GM12864 (cell line): ENCODE measurements around the gene MED6.

Experiments
- DNase-seq: peaks from one replicate; pipeline ENCODE4 v3.0.0-alpha.2; 2011; ENCODE audit warnings: low read depth
- H3K4me3 ChIP-seq: 2 replicates; pipeline ENCODE4 v1.5.1; 2011; ENCODE audit warnings: mild to moderate bottlenecking, low read depth, low read length, control low read depth
- CTCF ChIP-seq: IDR thresholded peaks from 2 replicates; pipeline ENCODE4 v1.5.1; 2011; ENCODE audit warnings: low read depth, mild to moderate bottlenecking, moderate library complexity, low read length, control low read depth, inconsistent platforms; ENCODE audit errors: missing control alignments

Gene MED6

GRCh38 chr14:70573050-70573449, 27.4 kb downstream of the MED6 start:
- DNase-seq: no peak
- no peak for TF ChIP-seq CTCF
- H3K4me3 ChIP-seq: no peak overlapping the region

- no peak for TF ChIP-seq CTCF
- H3K4me3 ChIP-seq: no peak overlapping the region
- DNase-seq: no peak
Observed at GRCh38 chr14:70571139-70571538, 29.3 kb downstream of the MED6 start.

GRCh38 chr14:70567791-70568190, 32.7 kb downstream of the MED6 start:
- peak; percentile 19 for DNase-seq
- peak; percentile 76 for TF ChIP-seq CTCF
- no peak overlapping the region for H3K4me3 ChIP-seq

- TF ChIP-seq CTCF: no peak
- no peak overlapping the region for H3K4me3 ChIP-seq
- no peak for DNase-seq
Observed at GRCh38 chr14:70563869-70564268, 36.6 kb downstream of the MED6 start.

GRCh38 chr14:70563417-70563816, 37.0 kb downstream of the MED6 start:
- no peak overlapping the region for H3K4me3 ChIP-seq
- DNase-seq: no peak
- TF ChIP-seq CTCF: no peak

- DNase-seq: no peak
- no peak overlapping the region for H3K4me3 ChIP-seq
- no peak for TF ChIP-seq CTCF
Observed at GRCh38 chr14:70558356-70558755, 42.1 kb downstream of the MED6 start.

GRCh38 chr14:70555890-70556289, 44.6 kb downstream of the MED6 start:
- no peak overlapping the region for H3K4me3 ChIP-seq
- no peak for TF ChIP-seq CTCF
- no peak for DNase-seq
